Skin epidermis (tissue), 12 donors: ENCODE data around the gene CCDC12.
A peak's percentile ranks its signal among the peaks of the same experiment; 100 is the strongest.

Source experiments
- H3K27ac ChIP-seq, 21 experiments: fragments of 200-600 bp; sonication (generic) in 11 of 21; one replicate each; pipeline ENCODE4 v1.5.0; 2020; ENCODE audit warnings: mild to moderate bottlenecking in 3 of 21, inconsistent platforms in 2 of 21, moderate library complexity in 2 of 21
- H3K4me3 ChIP-seq, 7 experiments: fragments of 200-600 bp; sonication (generic) in 2 of 7; one replicate each; pipeline ENCODE4 v1.5.0; 2020; ENCODE audit warnings: inconsistent platforms in 2 of 7, mild to moderate bottlenecking in 2 of 7, moderate library complexity in 1 of 7

The CCDC12 gene

DNA sequence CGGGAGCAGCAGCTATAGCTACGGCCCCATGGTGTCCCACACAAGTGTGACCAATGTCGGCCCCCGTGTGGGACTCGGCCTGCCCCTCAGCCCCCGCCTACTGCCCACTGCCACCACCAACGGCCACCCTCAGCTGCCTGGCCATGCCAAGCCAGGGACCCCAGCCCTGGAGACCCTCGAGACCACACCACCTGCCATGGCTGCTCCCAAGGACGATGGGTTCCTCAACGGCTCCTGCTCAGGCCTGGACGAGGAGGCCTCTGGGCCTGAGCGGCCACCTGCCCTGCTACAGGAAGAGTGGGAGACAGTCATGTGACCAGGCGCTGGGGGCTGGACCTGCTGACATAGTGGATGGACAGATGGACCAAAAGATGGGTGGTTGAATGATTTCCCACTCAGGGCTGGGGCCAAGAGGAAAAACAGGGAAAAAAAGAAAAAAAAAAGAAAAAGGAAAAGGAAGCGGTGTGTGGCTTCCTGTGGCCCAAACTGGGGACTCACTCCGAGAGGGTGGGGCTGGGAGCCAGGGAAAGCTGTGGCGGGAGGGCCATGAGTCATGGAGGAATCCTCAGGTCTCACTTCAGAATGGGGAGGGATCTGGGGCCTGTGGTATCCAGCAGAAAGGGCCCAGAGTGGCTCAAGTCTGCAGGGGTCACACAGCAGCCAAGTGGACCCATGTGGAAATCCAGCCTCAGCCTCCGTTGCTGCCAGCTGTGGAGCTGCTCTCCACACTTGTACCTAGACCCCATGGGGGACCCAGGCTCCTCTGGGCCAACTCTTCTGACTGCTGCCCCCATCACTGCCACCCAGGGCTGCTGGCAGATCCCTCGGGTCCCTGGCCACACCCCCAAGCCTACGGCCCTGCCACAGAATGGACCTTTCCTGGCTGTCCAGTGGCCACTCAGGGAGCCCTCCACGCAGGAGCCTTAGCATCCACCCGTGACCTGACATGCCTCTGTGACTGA lies 72.9 kb downstream of the CCDC12 start:
- H3K27ac ChIP-seq: no peak overlapping the region
- no peak overlapping the region for H3K4me3 ChIP-seq

GRCh38 chr3:46902188-46902631 lies 74.3 kb downstream of the CCDC12 start:
- H3K4me3 ChIP-seq: no peak overlapping the region
- no peak overlapping the region for H3K27ac ChIP-seq

DNA sequence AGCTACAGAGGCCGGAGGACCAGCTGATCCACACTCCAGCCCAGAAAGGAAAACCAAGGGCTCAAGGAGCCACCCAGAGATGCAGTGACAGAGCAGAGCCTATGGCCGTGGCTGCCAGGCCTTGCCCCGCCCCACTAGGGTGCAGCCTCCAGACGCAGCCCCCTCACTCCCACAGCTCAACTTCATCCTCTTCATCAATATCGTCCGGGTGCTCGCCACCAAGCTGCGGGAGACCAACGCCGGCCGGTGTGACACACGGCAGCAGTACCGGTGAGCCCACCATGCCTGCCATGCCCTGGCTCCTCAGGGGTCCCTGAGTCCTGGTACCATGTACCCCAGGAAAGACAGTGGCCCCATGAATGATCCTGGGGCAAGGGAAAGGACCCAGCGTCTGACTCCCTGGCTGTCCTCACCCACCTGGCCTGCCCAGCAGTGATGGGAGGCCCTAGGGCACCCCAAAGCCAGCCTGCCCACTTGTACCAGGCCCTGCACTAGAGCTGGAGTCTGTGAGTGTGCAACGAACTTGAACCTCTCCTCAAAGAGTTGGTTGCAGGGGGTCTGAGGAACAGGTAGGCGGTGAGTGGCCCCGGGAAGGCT lies 74.9 kb downstream of the CCDC12 start:
- Histone ChIP-seq H3K4me3 (no peak overlapping the region), H3K27ac (no peak overlapping the region)

DNA sequence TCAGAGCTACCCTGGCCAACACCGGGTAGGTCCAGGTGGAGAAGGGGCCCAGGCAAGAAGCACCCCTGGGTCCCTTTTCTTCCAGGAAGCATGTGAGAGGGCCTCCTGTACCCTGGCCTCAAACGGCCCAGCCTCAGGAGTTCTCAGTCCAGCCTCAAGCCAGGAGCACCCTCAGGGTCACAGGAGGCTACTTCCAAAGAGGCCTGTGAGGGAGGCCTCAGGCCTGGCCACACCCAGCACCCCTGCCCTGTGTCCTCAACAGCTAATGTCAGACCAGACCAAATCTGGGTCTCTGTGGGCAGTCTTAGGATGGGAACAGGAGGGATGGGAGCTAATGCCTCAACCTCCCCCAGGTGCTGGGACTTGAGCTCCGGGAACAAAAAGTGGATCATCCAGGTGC lies 75.5 kb downstream of the CCDC12 start:
- Histone ChIP-seq H3K27ac (no peak overlapping the region), H3K4me3 (no peak overlapping the region)

DNA sequence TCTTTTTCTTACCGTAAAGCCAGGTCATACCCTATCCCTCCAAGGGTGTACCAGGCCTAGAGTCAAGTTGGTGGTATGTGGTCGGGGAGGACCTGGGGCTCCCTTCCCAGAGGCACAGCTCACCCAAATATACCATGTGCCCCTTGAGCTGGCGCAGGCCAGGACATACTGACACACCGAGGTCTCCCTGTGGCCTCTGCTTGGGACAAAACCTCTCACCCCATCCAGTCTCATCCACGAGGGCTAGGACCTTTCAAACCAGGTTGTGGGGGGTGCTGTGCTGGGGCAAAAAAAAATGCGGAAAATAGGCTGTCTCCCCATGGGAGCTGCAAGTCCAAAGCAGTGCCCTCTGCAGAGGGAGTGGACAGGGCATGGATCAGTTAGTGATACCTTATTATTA lies 76.2 kb downstream of the CCDC12 start:
- Histone ChIP-seq H3K4me3 (no peak overlapping the region), H3K27ac (no peak overlapping the region)

- Histone ChIP-seq H3K27ac (no peak overlapping the region), H3K4me3 (no peak overlapping the region)
Measured at GRCh38 chr3:46900007-46900292, 76.6 kb downstream of the CCDC12 start.

GRCh38 chr3:46899151-46900006 lies 77.2 kb downstream of the CCDC12 start:
- H3K4me3 ChIP-seq: no peak overlapping the region
- no peak overlapping the region for H3K27ac ChIP-seq

DNA sequence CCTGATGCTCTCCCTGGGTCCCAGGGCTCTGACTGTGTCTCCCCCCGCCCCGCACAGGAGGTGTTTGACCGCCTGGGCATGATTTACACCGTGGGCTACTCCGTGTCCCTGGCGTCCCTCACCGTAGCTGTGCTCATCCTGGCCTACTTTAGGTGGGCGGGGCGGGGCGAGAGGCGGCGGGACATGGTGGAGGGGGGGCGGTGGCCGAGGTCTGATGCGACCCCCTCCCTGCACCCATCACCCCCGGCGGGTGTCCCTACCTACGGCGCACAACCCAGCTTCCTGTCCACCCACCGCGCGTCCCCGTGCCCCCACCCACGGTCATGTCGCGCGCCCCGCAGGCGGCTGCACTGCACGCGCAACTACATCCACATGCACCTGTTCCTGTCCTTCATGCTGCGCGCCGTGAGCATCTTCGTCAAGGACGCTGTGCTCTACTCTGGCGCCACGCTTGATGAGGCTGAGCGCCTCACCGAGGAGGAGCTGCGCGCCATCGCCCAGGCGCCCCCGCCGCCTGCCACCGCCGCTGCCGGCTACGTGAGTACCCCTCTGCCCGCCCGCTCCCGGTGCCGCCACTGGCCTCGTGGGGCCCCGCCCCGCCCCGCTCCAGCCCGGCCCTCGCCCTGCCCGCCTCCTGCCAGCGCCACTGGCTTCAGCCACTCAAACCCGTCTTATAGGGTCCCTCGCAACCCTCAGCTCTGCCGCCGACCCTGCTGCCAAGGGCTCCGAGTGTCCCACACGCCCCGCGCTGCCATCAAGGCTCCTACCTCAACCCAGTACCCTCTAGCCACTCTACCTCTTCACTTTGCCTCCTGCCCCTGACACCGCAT lies 78.0 kb downstream of the CCDC12 start:
- H3K4me3 ChIP-seq: no peak overlapping the region
- H3K27ac ChIP-seq: no peak overlapping the region

GRCh38 chr3:46897829-46898320 lies 78.7 kb downstream of the CCDC12 start:
- no peak overlapping the region for H3K4me3 ChIP-seq
- no peak overlapping the region for H3K27ac ChIP-seq

- no peak overlapping the region for H3K27ac ChIP-seq
- H3K4me3 ChIP-seq: no peak overlapping the region
Measured at GRCh38 chr3:46897031-46897430, 79.5 kb downstream of the CCDC12 start.

GRCh38 chr3:46896386-46896785 lies 80.2 kb downstream of the CCDC12 start:
- Histone ChIP-seq H3K4me3 (no peak overlapping the region), H3K27ac (no peak overlapping the region)

- Histone ChIP-seq H3K4me3 (no peak overlapping the region), H3K27ac (no peak overlapping the region)
Measured at GRCh38 chr3:46895761-46896160, 80.8 kb downstream of the CCDC12 start.

- no peak overlapping the region for H3K27ac ChIP-seq
- no peak overlapping the region for H3K4me3 ChIP-seq
Measured at GRCh38 chr3:46895204-46895660, 81.3 kb downstream of the CCDC12 start.

DNA sequence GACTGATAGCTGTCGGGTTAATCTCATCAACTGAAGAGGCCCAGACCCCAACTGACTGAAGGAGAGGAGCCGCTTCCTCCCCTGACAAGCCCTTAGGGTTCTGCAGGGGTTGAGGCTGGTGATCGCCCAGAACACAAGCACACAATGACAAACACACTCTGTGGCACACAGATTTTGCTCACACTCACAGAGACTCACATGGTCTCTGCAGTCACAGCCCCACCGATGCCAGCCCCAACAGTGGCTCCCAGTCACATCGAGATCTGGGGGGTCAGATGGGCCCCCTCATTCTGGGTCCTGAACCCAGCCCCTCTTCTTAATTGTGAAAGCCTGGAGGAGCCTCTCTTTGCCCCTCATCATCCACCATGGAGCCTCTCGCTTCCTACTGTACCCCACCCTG lies 82.3 kb downstream of the CCDC12 start:
- Histone ChIP-seq H3K27ac (no peak overlapping the region), H3K4me3 (no peak overlapping the region)

DNA sequence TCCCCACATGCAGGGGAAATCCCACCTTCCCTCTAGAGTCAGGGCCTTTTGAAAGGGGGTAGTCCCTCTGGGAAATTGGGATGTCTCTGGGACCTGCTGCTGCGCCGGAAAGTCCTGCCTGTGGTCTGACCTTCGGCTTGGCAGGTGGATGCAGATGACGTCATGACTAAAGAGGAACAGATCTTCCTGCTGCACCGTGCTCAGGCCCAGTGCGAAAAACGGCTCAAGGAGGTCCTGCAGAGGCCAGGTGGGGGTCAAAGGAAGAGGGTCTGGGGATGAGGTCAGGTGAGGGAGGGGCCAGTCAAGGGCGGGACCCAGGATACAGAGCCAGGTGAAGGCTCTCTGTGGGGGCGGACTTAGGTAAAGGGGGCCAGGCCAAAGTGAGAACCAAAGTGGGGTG lies 82.8 kb downstream of the CCDC12 start:
- Histone ChIP-seq H3K4me3 (no peak overlapping the region), H3K27ac (no peak overlapping the region)

DNA sequence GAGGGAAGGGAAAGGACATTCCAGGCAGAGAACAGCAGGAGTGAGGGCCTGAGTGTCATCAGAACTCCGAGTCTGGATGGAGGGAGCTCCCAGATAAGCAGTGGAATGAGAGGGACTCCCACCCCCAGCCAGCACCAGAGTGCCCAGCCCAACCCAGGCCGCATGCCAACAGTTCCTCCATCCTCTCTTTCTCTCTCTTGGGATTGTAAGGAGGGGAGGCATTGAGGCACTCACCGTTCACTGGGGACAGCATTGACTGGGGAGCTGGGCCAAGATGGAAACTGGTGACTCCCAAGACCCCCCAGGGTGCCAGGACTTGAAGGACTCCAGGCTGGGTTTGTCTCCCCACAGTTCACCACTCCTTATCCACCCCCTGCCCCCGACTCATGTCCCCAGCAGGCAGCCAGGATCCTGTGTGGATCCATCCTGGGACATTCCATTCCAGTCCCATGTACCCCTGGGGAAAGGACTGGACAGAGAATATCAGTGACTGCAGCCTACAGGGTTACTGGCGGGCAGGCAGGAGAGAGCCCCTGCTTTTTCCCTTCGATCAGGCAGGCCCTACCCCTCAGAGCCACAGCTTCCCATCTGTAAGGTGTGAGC lies 83.3 kb downstream of the CCDC12 start:
- Histone ChIP-seq H3K4me3 (no peak overlapping the region), H3K27ac (no peak overlapping the region)

DNA sequence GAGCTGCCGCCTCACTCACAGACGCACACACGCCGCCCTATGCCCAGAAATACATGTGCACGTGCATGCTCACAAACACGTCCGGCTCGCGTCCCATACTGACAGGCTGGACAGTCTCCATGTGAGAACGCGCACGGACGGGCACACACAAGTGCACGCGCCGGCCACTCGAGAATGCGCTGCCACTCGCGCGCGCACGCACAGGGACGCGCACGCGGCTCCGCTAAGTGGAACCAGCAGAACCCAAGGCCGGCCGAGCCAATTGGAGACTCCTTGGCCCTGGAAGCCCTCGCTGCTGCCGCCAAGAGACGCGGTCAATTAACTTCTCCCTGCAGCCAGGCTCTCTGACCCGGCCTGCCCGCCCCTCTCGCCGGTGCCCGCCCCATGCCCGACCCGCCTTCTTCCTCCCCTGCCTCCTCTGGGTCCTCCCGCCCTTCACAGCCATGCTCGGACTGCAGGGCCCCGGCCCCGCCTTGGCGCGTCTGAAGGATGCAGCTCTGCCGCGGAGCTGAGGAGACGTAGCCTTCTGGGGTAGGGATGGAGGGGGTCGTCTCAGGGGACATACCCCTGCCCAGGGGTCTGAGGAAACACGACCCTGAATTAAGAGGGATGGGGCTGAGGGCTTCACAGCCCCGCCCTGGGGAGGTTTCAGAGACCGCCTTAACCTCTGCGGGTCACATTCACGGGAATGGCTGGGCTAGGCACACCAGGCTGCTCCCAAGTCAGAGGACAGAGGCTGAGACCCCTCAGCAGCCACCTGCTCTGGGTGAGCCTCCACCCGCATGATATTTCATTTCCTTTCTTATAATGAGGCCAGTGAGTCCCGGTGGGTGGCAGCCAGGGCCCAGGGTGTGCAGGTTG lies 84.0 kb downstream of the CCDC12 start:
- Histone ChIP-seq H3K27ac (no peak overlapping the region), H3K4me3 (peak overlapping the region; percentile 9 to 33 (median 15))

GRCh38 chr3:46891132-46891531 lies 85.4 kb downstream of the CCDC12 start:
- H3K4me3 ChIP-seq: no peak overlapping the region
- no peak overlapping the region for H3K27ac ChIP-seq
